HepG2 (cell line): ENCODE data around the gene SLFNL1. TPM values are rescaled to one million over a fixed set of nuclear protein-coding genes. Genes with fewer than 3 reads are reported as not detected.

ENCODE experiments used
- AHR ChIP-seq: IDR thresholded peaks from 2 replicates; pipeline ENCODE4 v1.6.1; 2018; ENCODE audit warnings: missing genetic modification reagents, missing compliant biosample characterization
- BRCA1 ChIP-seq: sonication (generic); formaldehyde crosslinking; IDR thresholded peaks from 2 replicates; pipeline ENCODE4 v1.4.0; 2020; ENCODE audit warnings: missing genetic modification reagents
- HMGXB3 ChIP-seq: sonication (generic); formaldehyde crosslinking; IDR thresholded peaks from 2 replicates; pipeline ENCODE4 v1.4.0; 2020; ENCODE audit warnings: missing genetic modification reagents, borderline replicate concordance
- JDP2 ChIP-seq: sonication (generic); formaldehyde crosslinking; IDR thresholded peaks from 2 replicates; pipeline ENCODE4 v1.8.1; 2022; ENCODE audit warnings: missing genetic modification reagents, borderline replicate concordance
- NFE2 ChIP-seq: sonication (generic); formaldehyde crosslinking; IDR thresholded peaks from 2 replicates; pipeline ENCODE4 v1.4.0; 2020; ENCODE audit warnings: missing genetic modification reagents
- NR2F6 ChIP-seq, 2 experiments: IDR thresholded peaks; 2 replicates each; pipeline ENCODE4 v1.6.1; 2016; ENCODE audit warnings: antibody characterized with exemption in 1 of 2, mild to moderate bottlenecking in 1 of 2
- TEAD2 ChIP-seq: sonication (generic); formaldehyde crosslinking; IDR thresholded peaks from 2 replicates; pipeline ENCODE4 v1.9.0; 2021; ENCODE audit warnings: missing genetic modification reagents
- ZNF207 ChIP-seq: fragments of 450-650 bp; IDR thresholded peaks from 2 replicates; pipeline ENCODE4 v1.6.1; 2016; ENCODE audit warnings: antibody characterized with exemption, borderline replicate concordance
- ZNF281 ChIP-seq: sonication (generic); formaldehyde crosslinking; IDR thresholded peaks from 2 replicates; pipeline ENCODE4 v1.4.0; 2020; ENCODE audit warnings: missing genetic modification reagents, borderline replicate concordance
- ZNF484 ChIP-seq: sonication (generic); formaldehyde crosslinking; IDR thresholded peaks from 2 replicates; pipeline ENCODE4 v1.5.1; 2020; ENCODE audit warnings: mild to moderate bottlenecking, low read depth, missing genetic modification reagents, borderline replicate concordance
- ZNF646 ChIP-seq: sonication (generic); formaldehyde crosslinking; IDR thresholded peaks from 2 replicates; pipeline ENCODE4 v1.9.0; 2021; ENCODE audit warnings: mild to moderate bottlenecking, missing genetic modification reagents
- polyA plus RNA-seq, 8 experiments: library from polyadenylated mRNA; depleted of rRNA in 3 of 8; stranded (reverse) in 7 of 8; unstranded in 1 of 8; fragments of >200 nt; fragmentation: Illumina TruSeq in 4 of 8; extraction: Trizol in 4 of 8; gene quantifications; 2 replicates each; pipeline versions ENCODE4 v1.2.1 to v1.2.3, GENCODE V29; 2011 to 2016; ENCODE audit warnings: low read depth in 4 of 8, missing spikeins in 1 of 8, mixed read lengths in 1 of 8; ENCODE audit not compliant: insufficient read depth in 1 of 8
- total RNA-seq, 5 experiments: library from RNA; depleted of rRNA; stranded (reverse); fragments of >200 nt; fragmentation: Illumina TruSeq; extraction: Trizol; gene quantifications; 2 replicates each; pipeline ENCODE4 v1.2.3, GENCODE V29; 2016; ENCODE audit warnings: low read depth in 1 of 5

The SLFNL1 gene
- total and polyA plus RNA-seq, 2 of the 13 experiments (the other 11 are each of a cell fraction or from before 2014, with no cell fraction given) = 0.07 to 0.20 TPM

- no peak for TF ChIP-seq NFE2
- no peak for TF ChIP-seq BRCA1 (CRISPR knock-in tag)
- TF ChIP-seq ZNF281 (CRISPR knock-in tag) = peak; percentile 29; the same call in 1 of the 2 replicates
- no peak for TF ChIP-seq ZNF646 (CRISPR knock-in tag)
- TF ChIP-seq ZNF484 (CRISPR knock-in tag) = no peak
- no peak for TF ChIP-seq JDP2 (CRISPR knock-in tag)
- TF ChIP-seq TEAD2 (CRISPR knock-in tag) = no peak
- no peak for TF ChIP-seq AHR (CRISPR knock-in tag)
- TF ChIP-seq ZNF207 = no peak
- no peak for TF ChIP-seq NR2F6 (IDR thresholded peaks at IDR 0.05)
- TF ChIP-seq NR2F6 (CRISPR knock-in tag; IDR thresholded peaks at IDR 0.05) = no peak
- TF ChIP-seq HMGXB3 (CRISPR knock-in tag) = no peak
These were observed 9.5 kb upstream of the SLFNL1 start (continued) for GRCh38 chr1:41030872-41031616.
